AG10803 (cell line): Measurements from ENCODE around the gene EML6.

Experiments used
- DNase-seq: peaks from one replicate; pipeline ENCODE4 v3.0.0; 2010; ENCODE audit warnings: low read depth
- H3K4me3 ChIP-seq: 2 replicates; pipeline ENCODE4 v1.5.1; 2011; ENCODE audit warnings: mild to moderate bottlenecking, low read length, control low read depth
- CTCF ChIP-seq: conservative IDR thresholded peaks from 2 replicates; pipeline ENCODE4 v1.5.1; 2011; ENCODE audit warnings: mild to moderate bottlenecking, low read length, control low read depth, inconsistent platforms

EML6 gene

GRCh38 chr2:54768772-54769428 lies 45.4 kb downstream of the EML6 start:
- DNase-seq = peak; percentile 23
- no peak overlapping the region for H3K4me3 ChIP-seq
- no peak for TF ChIP-seq CTCF

GRCh38 chr2:54770211-54770610 lies 46.7 kb downstream of the EML6 start:
- no peak for TF ChIP-seq CTCF
- DNase-seq = no peak
- H3K4me3 ChIP-seq = no peak overlapping the region

- H3K4me3 ChIP-seq = no peak overlapping the region
- DNase-seq = no peak
- TF ChIP-seq CTCF = no peak
Observed at GRCh38 chr2:54770676-54771075, 47.2 kb downstream of the EML6 start.

GRCh38 chr2:54771166-54771885 lies 47.9 kb downstream of the EML6 start:
- peak; percentile 40 for DNase-seq
- no peak overlapping the region for H3K4me3 ChIP-seq
- no peak for TF ChIP-seq CTCF

GRCh38 chr2:54772110-54772509 lies 48.6 kb downstream of the EML6 start:
- no peak overlapping the region for H3K4me3 ChIP-seq
- TF ChIP-seq CTCF = no peak
- DNase-seq = peak; percentile 74

GRCh38 chr2:54772531-54772930 lies 49.1 kb downstream of the EML6 start:
- peak; percentile 33 for DNase-seq
- H3K4me3 ChIP-seq = no peak overlapping the region
- no peak for TF ChIP-seq CTCF

- no peak overlapping the region for H3K4me3 ChIP-seq
- TF ChIP-seq CTCF = no peak
- DNase-seq = no peak
Observed at GRCh38 chr2:54773233-54773632, 49.8 kb downstream of the EML6 start.
